ENCODE data around the gene ARMC2. TPM values are rescaled to one million over a fixed set of nuclear protein-coding genes. Genes with fewer than 3 reads are reported as not detected.
"Not testable (repeated sequence)": the region's sequence is repeated elsewhere in the genome, so short reads cannot be mapped to it uniquely, and the experiment has no call there.

Gene ARMC2
- total RNA-seq, 1 donor, result 1.4 TPM

DNA sequence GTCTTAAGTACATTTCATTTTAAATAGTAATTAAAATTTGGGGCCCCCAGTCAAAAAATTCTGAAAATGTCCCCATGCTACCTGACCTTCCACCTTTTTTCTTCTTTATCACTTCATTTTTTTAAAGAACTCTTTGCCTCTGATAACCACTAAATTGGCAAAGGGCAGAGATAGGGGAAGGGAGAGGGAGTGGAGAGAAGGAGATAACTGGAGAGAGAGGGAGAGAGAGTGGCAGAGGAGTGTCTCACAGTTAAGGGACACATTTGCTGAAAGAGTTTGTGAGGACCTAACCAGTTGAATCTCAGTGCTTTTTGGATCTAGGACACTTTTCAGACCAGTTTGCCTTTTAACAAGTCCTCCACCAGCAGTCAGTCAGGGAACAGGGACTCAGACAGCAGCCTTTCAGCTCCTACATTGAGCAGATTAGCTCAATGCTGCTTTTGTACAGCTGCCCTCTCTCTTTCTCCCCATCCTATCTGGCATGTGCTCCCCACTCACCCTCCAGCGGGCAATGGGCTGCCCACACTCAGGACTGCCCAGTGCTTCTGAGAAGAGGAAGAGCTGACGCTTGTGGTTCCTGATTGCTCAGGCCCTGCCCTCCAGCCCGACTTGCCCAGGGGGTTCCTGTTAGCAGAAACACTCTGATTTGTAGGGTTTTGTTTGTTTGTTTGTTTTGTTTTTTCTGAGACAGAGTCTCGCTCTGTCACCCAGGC is 14.4 kb downstream of the ARMC2 start:
- no peak for DNase-seq (ENCODE audit: insufficient read length, low spot score, missing footprints)
- H3K4me1 ChIP-seq (ENCODE audit: insufficient read depth, low read length), result no peaks in the 10 kb centered on the region
- H2AFZ ChIP-seq (ENCODE audit: low read length), result no peak overlapping the region
- H3K4me2 ChIP-seq (ENCODE audit: insufficient read depth, low read length), result no peak overlapping the region
- no peaks in the 10 kb centered on the region for H3K79me2 ChIP-seq (ENCODE audit: insufficient read depth, low read length)
- no peaks in the 10 kb centered on the region for H3K9me3 ChIP-seq (ENCODE audit: low read depth, low read length)
- H3K27me3 ChIP-seq (ENCODE audit: insufficient read depth, low read length), result no peaks in the 10 kb centered on the region
- no peak overlapping the region for H3K4me3 ChIP-seq (ENCODE audit: insufficient read depth, low read length)
- no peak overlapping the region for H3K27ac ChIP-seq (ENCODE audit: low read depth, low read length)
- H3K36me3 ChIP-seq (ENCODE audit: insufficient read depth, low read length), result peaks cover 9% of the 10 kb centered on the region
- TF ChIP-seq, protein P1, sequence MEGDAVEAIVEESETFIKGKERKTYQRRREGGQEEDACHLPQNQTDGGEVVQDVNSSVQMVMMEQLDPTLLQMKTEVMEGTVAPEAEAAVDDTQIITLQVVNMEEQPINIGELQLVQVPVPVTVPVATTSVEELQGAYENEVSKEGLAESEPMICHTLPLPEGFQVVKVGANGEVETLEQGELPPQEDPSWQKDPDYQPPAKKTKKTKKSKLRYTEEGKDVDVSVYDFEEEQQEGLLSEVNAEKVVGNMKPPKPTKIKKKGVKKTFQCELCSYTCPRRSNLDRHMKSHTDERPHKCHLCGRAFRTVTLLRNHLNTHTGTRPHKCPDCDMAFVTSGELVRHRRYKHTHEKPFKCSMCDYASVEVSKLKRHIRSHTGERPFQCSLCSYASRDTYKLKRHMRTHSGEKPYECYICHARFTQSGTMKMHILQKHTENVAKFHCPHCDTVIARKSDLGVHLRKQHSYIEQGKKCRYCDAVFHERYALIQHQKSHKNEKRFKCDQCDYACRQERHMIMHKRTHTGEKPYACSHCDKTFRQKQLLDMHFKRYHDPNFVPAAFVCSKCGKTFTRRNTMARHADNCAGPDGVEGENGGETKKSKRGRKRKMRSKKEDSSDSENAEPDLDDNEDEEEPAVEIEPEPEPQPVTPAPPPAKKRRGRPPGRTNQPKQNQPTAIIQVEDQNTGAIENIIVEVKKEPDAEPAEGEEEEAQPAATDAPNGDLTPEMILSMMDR (IDR thresholded peaks at IDR 0.05; ENCODE audit: extremely low read depth, low read depth, low read length), result no peak
- H4K20me1 ChIP-seq (ENCODE audit: insufficient read depth, low read length), result no peaks in the 10 kb centered on the region

DNA sequence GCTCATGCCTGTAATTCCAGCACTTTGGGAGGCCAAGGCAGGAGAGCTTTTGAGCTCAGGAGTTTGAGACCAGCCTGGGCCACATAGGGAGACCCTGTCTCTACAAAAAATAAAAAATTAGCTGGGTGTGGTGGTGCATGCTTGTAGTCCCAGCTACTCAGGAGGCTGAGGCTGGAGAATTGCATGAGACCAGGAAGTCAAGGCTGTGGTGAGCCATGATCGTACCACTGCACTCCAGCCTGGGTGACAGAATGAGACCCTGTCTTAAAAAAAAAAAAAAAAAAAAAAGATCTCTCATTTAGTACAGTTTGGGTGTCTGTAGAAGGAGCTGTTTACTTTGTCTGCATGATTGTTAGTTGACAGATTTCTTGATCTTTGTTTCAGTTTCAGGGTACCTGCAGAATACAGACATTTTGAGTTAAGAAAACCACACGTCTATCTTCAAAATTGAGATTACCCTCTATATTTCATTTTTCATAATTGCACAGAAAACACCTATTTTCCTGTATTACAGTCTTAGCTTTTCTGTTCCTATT is 17.6 kb downstream of the ARMC2 start:
- H3K27me3 ChIP-seq (ENCODE audit: insufficient read depth, low read length); H3K36me3 ChIP-seq (ENCODE audit: insufficient read depth, low read length); H3K4me1 ChIP-seq (ENCODE audit: insufficient read depth, low read length); H3K27ac ChIP-seq (ENCODE audit: low read depth, low read length); DNase-seq (ENCODE audit: insufficient read length, low spot score, missing footprints); H3K79me2 ChIP-seq (ENCODE audit: insufficient read depth, low read length); H3K4me3 ChIP-seq (ENCODE audit: insufficient read depth, low read length); H3K9me3 ChIP-seq (ENCODE audit: low read depth, low read length); H4K20me1 ChIP-seq (ENCODE audit: insufficient read depth, low read length); H3K4me2 ChIP-seq (ENCODE audit: insufficient read depth, low read length); H2AFZ ChIP-seq (ENCODE audit: low read length): not testable (repeated sequence)

DNA sequence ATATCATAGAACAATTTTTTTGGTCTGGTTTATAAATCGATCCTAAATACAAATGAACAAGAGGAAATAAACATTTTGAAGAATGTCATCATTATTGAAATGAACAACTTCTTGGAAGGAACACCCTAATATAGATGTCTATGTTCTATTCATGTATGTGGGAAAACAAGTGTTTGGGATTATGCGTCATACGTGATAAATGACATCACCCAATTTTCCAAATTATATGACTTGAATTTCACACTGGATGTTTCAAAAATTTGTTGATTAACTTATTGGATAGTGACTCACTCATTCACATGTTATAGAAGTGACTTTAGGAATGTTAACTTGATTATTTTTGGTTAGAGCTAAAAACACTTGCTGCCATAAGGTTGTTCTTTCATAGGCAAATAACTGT is 18.6 kb downstream of the ARMC2 start:
- H2AFZ ChIP-seq (ENCODE audit: low read length), result no peak overlapping the region
- H3K4me3 ChIP-seq (ENCODE audit: insufficient read depth, low read length), result no peak overlapping the region
- no peaks in the 10 kb centered on the region for H4K20me1 ChIP-seq (ENCODE audit: insufficient read depth, low read length)
- H3K27ac ChIP-seq (ENCODE audit: low read depth, low read length), result no peak overlapping the region
- DNase-seq (ENCODE audit: insufficient read length, low spot score, missing footprints), result no peak
- peaks cover 4% of the 10 kb centered on the region for H3K4me1 ChIP-seq (ENCODE audit: insufficient read depth, low read length)
- H3K27me3 ChIP-seq (ENCODE audit: insufficient read depth, low read length), result no peaks in the 10 kb centered on the region
- TF ChIP-seq, protein P1 (IDR thresholded peaks at IDR 0.05; ENCODE audit: extremely low read depth, low read depth, low read length), result no peak
- H3K36me3 ChIP-seq (ENCODE audit: insufficient read depth, low read length), result no peaks in the 10 kb centered on the region
- H3K79me2 ChIP-seq (ENCODE audit: insufficient read depth, low read length), result no peaks in the 10 kb centered on the region
- H3K4me2 ChIP-seq (ENCODE audit: insufficient read depth, low read length), result no peak overlapping the region
- H3K9me3 ChIP-seq (ENCODE audit: low read depth, low read length), result no peaks in the 10 kb centered on the region

DNA sequence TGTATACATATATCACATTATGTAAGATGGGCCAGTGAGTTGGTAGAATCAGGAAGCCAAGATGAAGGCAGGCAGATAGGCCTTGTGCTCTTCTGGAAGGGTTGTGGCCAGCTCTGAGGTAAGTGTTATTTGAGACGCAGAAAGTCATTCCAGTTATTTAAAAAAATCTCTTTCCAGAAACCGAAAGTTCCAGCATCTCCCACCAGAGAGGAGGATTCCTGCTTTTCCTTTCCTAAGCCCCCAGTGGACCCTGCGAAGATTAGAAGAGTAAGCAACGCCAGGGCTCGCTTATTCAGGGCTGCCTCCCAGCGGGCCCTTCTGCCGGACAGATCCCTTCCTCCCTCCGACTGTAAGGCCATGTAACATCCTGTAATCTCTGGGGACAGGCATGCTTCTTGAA is 20.4 kb downstream of the ARMC2 start:
- Histone ChIP-seq H3K27me3 (ENCODE audit: insufficient read depth, low read length) (no peaks in the 10 kb centered on the region), H3K36me3 (ENCODE audit: insufficient read depth, low read length) (no peaks in the 10 kb centered on the region), H3K9me3 (ENCODE audit: low read depth, low read length) (no peaks in the 10 kb centered on the region), H4K20me1 (ENCODE audit: insufficient read depth, low read length) (no peaks in the 10 kb centered on the region), H3K4me2 (ENCODE audit: insufficient read depth, low read length) (no peak overlapping the region), H2AFZ (ENCODE audit: low read length) (no peak overlapping the region), H3K4me3 (ENCODE audit: insufficient read depth, low read length) (no peak overlapping the region), H3K27ac (ENCODE audit: low read depth, low read length) (no peak overlapping the region), H3K4me1 (ENCODE audit: insufficient read depth, low read length) (peaks cover 14% of the 10 kb centered on the region), H3K79me2 (ENCODE audit: insufficient read depth, low read length) (no peaks in the 10 kb centered on the region)
- no peak for DNase-seq (ENCODE audit: insufficient read length, low spot score, missing footprints)
- TF ChIP-seq, protein P1 (IDR thresholded peaks at IDR 0.05; ENCODE audit: extremely low read depth, low read depth, low read length), result no peak
